ENCODE data around the gene ICAM1.

DNA sequence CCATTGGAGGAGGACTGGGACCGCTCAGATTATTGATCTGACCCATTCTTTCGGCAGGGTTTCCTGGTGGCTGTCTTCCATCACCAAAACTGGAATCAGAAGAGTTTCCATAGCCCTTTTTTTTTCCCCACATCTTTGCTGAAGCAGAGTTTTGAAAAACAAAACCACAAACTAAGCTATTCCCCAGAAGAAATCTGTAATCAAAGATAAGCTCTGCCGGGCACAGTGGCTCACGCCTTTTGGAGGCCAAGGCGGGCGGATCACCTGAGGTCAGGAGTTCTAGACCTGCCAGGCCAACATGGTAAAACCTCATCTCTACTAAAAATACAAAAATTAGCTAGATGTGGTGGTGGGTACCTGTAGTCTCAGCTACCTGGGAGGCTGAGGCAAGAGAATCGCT, 4.2 kb upstream of the ICAM1 start:
- TF ChIP-seq, protein P1, sequence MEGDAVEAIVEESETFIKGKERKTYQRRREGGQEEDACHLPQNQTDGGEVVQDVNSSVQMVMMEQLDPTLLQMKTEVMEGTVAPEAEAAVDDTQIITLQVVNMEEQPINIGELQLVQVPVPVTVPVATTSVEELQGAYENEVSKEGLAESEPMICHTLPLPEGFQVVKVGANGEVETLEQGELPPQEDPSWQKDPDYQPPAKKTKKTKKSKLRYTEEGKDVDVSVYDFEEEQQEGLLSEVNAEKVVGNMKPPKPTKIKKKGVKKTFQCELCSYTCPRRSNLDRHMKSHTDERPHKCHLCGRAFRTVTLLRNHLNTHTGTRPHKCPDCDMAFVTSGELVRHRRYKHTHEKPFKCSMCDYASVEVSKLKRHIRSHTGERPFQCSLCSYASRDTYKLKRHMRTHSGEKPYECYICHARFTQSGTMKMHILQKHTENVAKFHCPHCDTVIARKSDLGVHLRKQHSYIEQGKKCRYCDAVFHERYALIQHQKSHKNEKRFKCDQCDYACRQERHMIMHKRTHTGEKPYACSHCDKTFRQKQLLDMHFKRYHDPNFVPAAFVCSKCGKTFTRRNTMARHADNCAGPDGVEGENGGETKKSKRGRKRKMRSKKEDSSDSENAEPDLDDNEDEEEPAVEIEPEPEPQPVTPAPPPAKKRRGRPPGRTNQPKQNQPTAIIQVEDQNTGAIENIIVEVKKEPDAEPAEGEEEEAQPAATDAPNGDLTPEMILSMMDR (IDR thresholded peaks at IDR 0.05): no peak
- no peak for TF ChIP-seq POLR2A (IDR thresholded peaks at IDR 0.05)

All from uterus (tissue), 2 donors.